Panc1 (cell line): Measurements from ENCODE around the gene NDRG3.

Experiments
- CTCF ChIP-seq: fragments of 450-650 bp; IDR thresholded peaks from 2 replicates; pipeline ENCODE4 v1.5.1; 2017; ENCODE audit warnings: mild to moderate bottlenecking
- POLR2AphosphoS5 ChIP-seq: IDR thresholded peaks from 2 replicates; pipeline ENCODE4 v1.6.1; 2012; ENCODE audit warnings: mild to moderate bottlenecking, low read depth, low read length, moderate library complexity
- REST ChIP-seq, 2 experiments: IDR thresholded peaks; 2 replicates each; pipeline ENCODE4 v1.6.1; 2011 to 2012; ENCODE audit warnings: low read depth in 2 of 2, control low read depth in 1 of 2, low read length in 1 of 2, mild to moderate bottlenecking in 1 of 2, moderate library complexity in 1 of 2; ENCODE audit not compliant: insufficient read depth in 1 of 2
- SIN3A ChIP-seq: IDR thresholded peaks from 2 replicates; pipeline ENCODE4 v1.6.1; 2012; ENCODE audit warnings: low read depth, mild to moderate bottlenecking, low read length, moderate library complexity, borderline replicate concordance; ENCODE audit not compliant: insufficient read depth

- TF ChIP-seq CTCF: no peak
- TF ChIP-seq POLR2AphosphoS5: no peak
- TF ChIP-seq SIN3A: no peak
- no peak for TF ChIP-seq REST (IDR thresholded peaks at IDR 0.05; ENCODE audit: insufficient read depth in 1 of 2, low read depth in 2 of 2, low read length in 1 of 2)
Measured at GRCh38 chr20:36742558-36742957, 3.3 kb downstream of the NDRG3 start.
